ENCODE results near the gene ZNF85. TPM values are rescaled to one million over a fixed set of nuclear protein-coding genes. Genes with fewer than 3 reads are reported as not detected.
"Not testable (repeated sequence)": the region's sequence is repeated elsewhere in the genome, so short reads cannot be mapped to it uniquely, and the experiment has no call there.

ZNF85 gene
- total RNA-seq, result 2.1 TPM
- long read RNA-seq, partial matches to known transcripts, result 0 of 3 reads
- long read RNA-seq, other reads (novel, unspliced or antisense), result 2 of 3 reads

DNA sequence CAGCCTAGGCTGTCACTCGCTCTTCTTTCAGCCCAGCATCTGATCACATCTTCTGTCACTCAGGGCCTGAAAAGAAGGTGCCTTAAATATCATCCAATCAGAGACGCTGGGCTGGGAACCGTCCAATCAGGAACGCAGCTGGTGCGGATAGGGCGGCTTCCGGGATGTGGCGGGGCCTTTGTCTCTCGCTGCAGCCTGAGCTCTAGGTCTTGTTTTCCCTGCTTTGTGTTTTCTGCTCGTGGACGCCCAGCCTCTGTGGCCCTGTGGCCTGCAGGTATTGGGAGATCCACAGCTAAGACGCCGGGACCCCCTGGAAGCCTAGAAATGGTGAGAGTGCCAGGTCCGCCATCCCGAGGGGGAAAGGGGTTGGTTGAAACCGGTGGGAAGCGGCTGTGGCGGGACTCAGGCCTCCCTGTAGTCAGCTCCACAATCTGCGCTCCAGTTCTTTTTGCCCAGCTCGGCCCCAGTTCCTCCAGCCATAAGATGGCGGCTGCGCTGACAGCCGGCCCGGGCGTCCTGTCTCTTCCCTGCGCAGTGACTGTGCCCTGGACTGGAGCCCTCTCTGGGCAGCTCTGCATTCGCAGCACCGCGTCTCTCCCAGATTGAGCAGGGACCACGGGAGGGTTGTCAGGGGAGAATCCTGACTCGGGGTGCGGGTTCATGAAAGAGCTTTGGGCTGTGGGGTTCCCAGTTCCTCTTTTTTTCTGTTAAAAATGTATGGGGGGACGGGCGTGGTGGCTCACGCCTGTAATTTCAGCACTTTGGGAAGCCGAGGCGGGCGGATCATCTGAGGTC is at the start of gene ZNF85:
ZNF85 (plus strand) TSS at position 175 of the 795 bp plus-strand sequence; CDS start at position 325, 150 bp downstream.
- DNase-seq (peak; percentile 92), ATAC-seq (peak; percentile 100)
- intact Hi-C loops (cut with micrococcal nuclease), result no loop called here

DNA sequence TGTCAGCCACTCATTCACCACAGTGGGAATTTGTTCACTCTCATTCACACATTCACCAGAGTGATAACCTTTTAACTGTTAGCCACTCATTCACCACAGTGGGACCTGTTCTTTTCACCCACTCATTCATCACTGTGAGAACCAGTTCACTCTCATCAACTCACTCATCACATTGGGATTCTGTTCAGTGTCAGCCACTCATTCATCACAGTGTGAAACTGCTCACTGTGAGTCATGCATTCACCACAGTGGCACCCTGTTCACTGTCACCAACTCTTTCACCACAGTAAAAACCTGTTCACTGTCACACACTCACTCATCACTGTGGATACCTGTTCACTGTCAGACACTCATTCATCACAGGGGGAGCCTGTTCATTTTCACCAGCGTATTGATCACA is 43.5 kb upstream of the ZNF85 start:
- DNase-seq (no peak), ATAC-seq (no peak)
- intact Hi-C loops (cut with micrococcal nuclease), result no loop called here

- intact Hi-C loops (cut with micrococcal nuclease), result no loop called here
- no peak for ATAC-seq
- no peak for DNase-seq
Measured at GRCh38 chr19:20912973-20913372, 10.1 kb upstream of the ZNF85 start.

- ATAC-seq, result no peak
- intact Hi-C loops (cut with micrococcal nuclease), result no loop called here
- no peak for DNase-seq
Measured at GRCh38 chr19:20925481-20925880, 2.4 kb downstream of the ZNF85 start.

- no peak for DNase-seq
- intact Hi-C loops (cut with micrococcal nuclease), result no loop called here
- no peak for ATAC-seq
Measured at GRCh38 chr19:20926796-20927195, 3.7 kb downstream of the ZNF85 start.

DNA sequence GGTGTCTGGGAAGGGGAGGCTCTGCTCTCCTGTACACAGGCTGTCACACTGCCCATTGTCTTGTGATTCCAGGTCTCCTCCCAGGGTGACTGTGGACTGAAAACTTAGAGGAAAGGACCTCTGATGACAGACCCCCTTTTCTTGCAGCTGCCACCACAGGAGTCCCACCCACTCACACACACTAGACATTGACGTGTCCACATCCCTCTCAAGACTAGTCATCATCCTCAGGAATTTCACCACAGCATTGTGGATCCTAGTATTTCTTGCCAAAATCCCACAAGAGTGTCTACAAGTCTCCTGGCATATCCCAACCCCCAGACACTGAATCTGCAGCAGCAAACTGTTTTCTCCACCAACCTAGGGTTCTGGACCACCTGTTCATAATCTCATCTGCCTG is 5.3 kb downstream of the ZNF85 start:
- intact Hi-C loops (cut with micrococcal nuclease), result no loop called here
- ATAC-seq (no peak), DNase-seq (no peak)

DNA sequence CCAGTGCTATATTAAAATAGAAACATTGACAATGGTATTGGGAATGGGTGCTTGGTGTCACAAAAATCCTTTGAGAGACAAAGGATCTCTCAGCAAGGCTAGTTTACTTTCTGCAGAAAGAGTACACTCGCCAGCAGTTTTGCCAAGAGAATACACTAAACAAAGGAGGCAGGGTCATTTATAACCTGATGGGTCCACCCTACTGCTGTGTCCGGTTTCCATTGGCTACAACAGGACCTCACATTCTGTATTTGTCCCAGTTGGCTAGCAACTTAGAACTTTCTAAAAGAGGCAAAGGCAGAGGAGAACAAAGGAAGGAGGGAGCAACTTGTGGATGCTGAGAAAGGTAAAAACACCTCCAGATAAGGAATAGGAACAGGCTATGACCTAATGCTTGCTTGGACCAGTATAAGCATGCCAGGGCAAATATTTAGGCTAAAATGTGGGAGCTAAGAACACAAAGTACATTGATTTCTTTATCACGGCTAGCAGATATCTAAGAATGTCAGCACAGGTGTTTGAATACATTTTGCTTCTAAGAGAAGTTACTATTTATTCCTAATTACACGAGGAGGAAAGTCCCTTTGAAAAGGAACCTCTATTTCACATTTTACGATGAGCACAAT is 13.4 kb downstream of the ZNF85 start:
- intact Hi-C loops (cut with micrococcal nuclease); ATAC-seq; DNase-seq: not testable (repeated sequence)

DNA sequence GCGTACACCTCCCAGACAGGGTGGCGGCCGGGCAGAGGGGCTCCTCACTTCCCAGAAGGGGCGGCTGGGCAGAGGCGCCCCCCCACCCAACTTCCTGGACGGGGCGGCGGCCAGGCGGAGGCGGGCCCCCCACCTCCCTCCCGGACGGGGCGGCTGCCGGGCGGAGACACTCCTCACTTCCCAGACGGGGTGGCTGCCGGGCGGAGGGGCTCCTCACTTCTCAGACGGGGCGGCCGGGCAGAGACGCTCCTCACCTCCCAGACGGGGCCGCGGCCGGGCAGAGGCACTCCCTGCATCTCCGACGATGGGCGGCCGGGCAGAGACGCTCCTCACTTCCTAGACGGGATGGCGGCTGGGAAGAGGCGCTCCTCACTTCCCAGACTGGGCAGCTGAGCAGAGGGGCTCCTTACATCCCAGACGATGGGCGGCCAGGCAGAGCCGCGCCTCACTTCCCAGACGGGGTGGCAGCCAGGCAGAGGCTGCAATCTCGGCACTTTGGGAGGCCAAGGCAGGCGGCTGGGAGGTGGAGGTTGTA is 29.6 kb downstream of the ZNF85 start:
- ATAC-seq; intact Hi-C loops (cut with micrococcal nuclease); DNase-seq: not testable (repeated sequence)

GRCh38 chr19:20964798-20965197 is 41.7 kb downstream of the ZNF85 start:
- intact Hi-C loops (cut with micrococcal nuclease), result no loop called here
- no peak for ATAC-seq
- no peak for DNase-seq

- intact Hi-C loops (cut with micrococcal nuclease), result no loop called here
- DNase-seq (no peak), ATAC-seq (no peak)
Measured at GRCh38 chr19:20968092-20968491, 45.0 kb downstream of the ZNF85 start.

DNA sequence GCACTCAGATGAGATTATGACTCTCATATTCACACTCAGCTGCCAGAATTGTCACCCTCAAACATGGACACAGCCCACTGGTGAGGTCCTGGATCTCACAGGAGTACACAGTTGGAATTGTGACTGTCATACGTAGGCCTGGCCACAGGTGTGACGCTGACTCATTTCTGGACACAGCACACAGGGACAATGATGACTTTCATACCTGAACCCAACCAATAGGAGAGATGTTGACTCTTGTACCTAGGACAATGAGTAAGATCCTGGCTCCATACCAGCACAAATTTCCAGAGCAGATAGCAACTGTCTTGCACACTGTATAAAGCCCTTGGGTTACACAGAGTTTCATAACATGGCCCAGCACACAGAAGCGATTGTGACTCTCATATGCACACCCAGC is 46.4 kb downstream of the ZNF85 start:
- DNase-seq (no peak), ATAC-seq (no peak)
- intact Hi-C loops (cut with micrococcal nuclease), result no loop called here

DNA sequence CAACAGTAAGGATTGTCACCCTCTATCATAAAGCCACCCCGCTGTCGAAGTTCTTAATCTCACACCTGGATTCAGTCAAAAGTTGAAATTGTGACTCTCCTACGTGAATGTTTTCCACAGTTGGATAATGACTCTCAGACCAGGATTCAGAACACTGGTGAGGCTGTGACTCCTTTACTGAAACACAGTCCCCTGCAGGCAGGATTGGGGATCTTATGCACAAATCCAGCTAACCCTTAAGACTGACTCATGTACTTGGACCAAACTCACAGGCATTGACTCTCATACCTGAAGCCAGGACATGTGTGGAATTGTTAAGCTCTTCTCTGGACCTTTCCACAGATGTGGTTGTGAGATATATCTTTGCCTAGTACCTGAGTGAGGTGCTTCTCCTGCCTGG is 46.8 kb downstream of the ZNF85 start:
- no peak for DNase-seq
- no peak for ATAC-seq
- intact Hi-C loops (cut with micrococcal nuclease), result no loop called here

DNA sequence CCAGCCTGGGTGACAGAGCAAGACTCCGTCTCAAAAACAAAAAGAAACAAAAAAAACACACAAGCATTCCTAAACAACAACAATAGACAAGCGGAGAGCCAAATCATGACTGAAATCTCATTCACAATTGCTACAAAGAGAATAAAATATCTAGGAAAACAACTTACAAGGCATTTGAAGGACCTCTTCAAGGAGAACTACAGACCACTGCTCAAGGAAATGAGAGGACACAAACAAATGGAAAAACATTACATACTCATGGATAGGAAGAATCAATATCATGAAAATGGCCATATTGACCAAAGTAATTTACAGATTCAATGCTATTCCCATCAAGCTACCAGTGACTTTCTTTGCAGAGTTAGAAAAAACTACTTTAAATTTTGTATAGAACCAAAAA is 69.7 kb downstream of the ZNF85 start:
- DNase-seq; intact Hi-C loops (cut with micrococcal nuclease); ATAC-seq: not testable (repeated sequence)

GRCh38 chr19:20999731-21000352 is 76.8 kb downstream of the ZNF85 start:
- intact Hi-C loops (cut with micrococcal nuclease), result no loop called here
- DNase-seq (peak; percentile 89), ATAC-seq (peak; percentile 100)

Other genes with a start within 250 kb of the ZNF85 start
- gene ZNF66, start 146.9 kb upstream of the ZNF85 start, total RNA-seq, result 1.5 TPM
- gene ZNF430, start 97.4 kb downstream of the ZNF85 start, total RNA-seq, result 3.3 TPM
- 2.6 TPM for gene ZNF714, start 159.0 kb downstream of the ZNF85 start, total RNA-seq
- 13.9 TPM for gene ZNF431, start 218.8 kb downstream of the ZNF85 start, total RNA-seq